Left lung (tissue), 10 donors: ENCODE data around the gene LKAAEAR1. TPM values are rescaled to one million over a fixed set of nuclear protein-coding genes. Genes with fewer than 3 reads are reported as not detected.

ENCODE experiments used
- ATAC-seq: fragments of 200-7000 bp; cut with Tn5 transposase; one replicate; pipeline ENCODE4 v1.9.1; 2020; ENCODE audit warnings: moderate library complexity
- DNase-seq, 4 donors: peaks; one replicate each; pipeline ENCODE4 v3.0.0-alpha.2; 2013 to 2020
- H3K27ac ChIP-seq, 2 donors: fragments of 200-600 bp; sonication (generic) in 1 of 2; one replicate each; pipeline versions ENCODE4 v1.5.0 to v1.8.0; 2020 to 2021
- H3K27me3 ChIP-seq, 2 donors: fragments of 200-600 bp; sonication (generic) in 1 of 2; one replicate each; pipeline versions ENCODE4 v1.5.0 to v1.8.0; 2020 to 2021
- H3K36me3 ChIP-seq, 2 donors: fragments of 200-600 bp; sonication (generic) in 1 of 2; one replicate each; pipeline versions ENCODE4 v1.5.0 to v1.8.0; 2020 to 2021
- H3K4me1 ChIP-seq, 2 donors: fragments of 200-600 bp; one replicate each; pipeline ENCODE4 v1.8.0; 2021
- H3K4me3 ChIP-seq, 2 donors: fragments of 200-600 bp; sonication (generic) in 1 of 2; one replicate each; pipeline versions ENCODE4 v1.5.0 to v1.8.0; 2020 to 2021; ENCODE audit warnings: mild to moderate bottlenecking in 1 of 2
- H3K9me3 ChIP-seq, 2 donors: fragments of 200-600 bp; sonication (generic) in 1 of 2; one replicate each; pipeline versions ENCODE4 v1.5.0 to v1.8.0; 2020 to 2021
- CTCF ChIP-seq, 2 donors: fragments of 200-600 bp; sonication (generic) in 1 of 2; IDR thresholded peaks; one replicate each; pipeline versions ENCODE4 v1.5.0 to v1.8.0; 2021; ENCODE audit warnings: antibody characterized with exemption in 2 of 2
- intact Hi-C, 2 donors: fragments of 100-400 bp; cut with DNase I; formaldehyde crosslinking; loops; one replicate each; pipeline versions ENCODE4 v1.11.2 to v1.14.2; 2022
- polyA plus RNA-seq, 6 donors: library from polyadenylated mRNA; unstranded; fragments of 120-200 nt; gene quantifications; one replicate each; pipeline ENCODE4 v1.2.1, GENCODE V29; 2013; ENCODE audit not compliant: insufficient read length in 6 of 6
- total RNA-seq, 2 donors: library from RNA; stranded (reverse); fragmentation: NEBNext Ultra II Directional; extraction: Animal tissue kit (Norgen Biotek cat#: 25700); gene quantifications; one replicate each; pipeline ENCODE4 v1.2.1, GENCODE V29; 2021
- donor health status: DM: no; HTN: yes; CAD: no.
- donor health status: DM: no; HTN: no; CAD: no.

The LKAAEAR1 gene
- total and polyA plus RNA-seq, 8 donors = 0.38 to 0.70 (median 0.45) TPM; not detected in 1

DNA sequence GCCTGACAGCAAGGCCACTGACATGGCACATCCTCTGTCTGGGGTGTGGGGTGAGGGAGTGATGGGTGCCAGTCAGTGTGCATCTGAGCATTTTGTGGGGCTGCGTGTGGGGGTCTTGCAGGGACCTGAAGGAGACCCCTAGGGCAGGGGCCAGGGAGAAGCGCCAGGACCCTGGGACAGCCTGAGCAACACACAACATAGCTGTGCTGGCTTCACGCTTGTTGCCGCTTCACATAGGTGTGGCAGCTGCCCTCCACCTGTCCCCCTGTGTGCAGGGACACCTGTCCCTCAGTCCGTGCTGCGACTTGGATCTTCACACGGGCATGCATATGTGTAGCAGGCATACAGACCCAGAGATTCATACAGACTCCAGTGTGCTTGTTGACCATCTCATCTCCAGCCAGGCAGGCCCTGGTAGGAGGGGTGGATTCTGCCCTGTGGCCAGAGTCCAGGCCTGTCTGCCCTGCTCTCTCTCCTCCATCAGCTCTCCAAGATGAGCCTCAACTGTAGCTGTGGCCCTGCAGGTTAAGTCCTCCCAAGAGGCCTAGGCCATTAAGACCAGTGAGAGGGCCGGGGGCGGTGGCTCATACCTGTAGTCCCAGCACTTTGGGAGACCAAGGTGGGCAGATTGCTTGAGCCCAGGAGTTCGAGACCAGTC lies 26.3 kb upstream of the LKAAEAR1 start:
- Histone ChIP-seq H3K4me1 (no peaks in the 10 kb centered on the region), H3K36me3 (no peaks in the 10 kb centered on the region), H3K27ac (no peak overlapping the region), H3K9me3 (no peaks in the 10 kb centered on the region), H3K27me3 (peaks cover 0 to 25% of the 10 kb centered on the region in 2 donors), H3K4me3 (no peak overlapping the region)
- no peak for TF ChIP-seq CTCF (IDR thresholded peaks at IDR 0.05)
- intact Hi-C loops = no loop called here
- no peak for ATAC-seq
- peak in 2 of 4 donors; percentile 24 to 49 for DNase-seq

DNA sequence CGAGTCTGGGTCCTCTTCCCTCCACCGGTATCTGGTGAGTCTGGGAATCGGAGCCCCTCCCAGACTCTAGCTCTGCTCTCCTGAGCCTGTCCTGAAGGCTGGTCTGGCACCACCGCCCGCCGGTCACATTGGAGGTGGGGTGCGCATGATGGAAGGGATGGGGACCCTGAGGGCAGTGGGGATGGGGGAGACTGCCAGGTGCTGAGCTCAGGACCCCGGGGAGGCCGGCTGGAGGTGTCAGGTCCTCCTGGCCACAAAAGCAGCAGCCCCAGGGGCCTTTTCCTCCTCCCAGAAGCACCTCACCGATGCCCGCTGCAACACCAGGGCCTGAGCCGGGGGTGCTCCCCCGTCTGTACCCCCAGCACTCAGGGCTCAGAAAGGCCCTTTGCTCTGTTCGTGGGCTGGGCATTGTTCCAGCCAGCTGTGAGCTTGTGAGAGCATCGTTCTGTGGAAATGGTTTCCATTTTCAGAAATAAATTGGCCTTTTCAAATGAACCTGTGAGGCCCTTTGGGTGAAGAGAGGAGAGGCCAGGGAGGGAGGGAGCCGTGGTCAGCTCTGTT lies 25.7 kb upstream of the LKAAEAR1 start:
- Histone ChIP-seq H3K4me1 (no peaks in the 10 kb centered on the region), H3K9me3 (no peaks in the 10 kb centered on the region), H3K36me3 (no peaks in the 10 kb centered on the region), H3K27me3 (peaks cover 0 to 27% of the 10 kb centered on the region in 2 donors), H3K27ac (no peak overlapping the region), H3K4me3 (no peak overlapping the region)
- ATAC-seq (no peak), DNase-seq (peak in 2 of 4 donors; percentile 13 to 72)
- intact Hi-C loops = no loop called here
- TF ChIP-seq CTCF (IDR thresholded peaks at IDR 0.05) = no peak

DNA sequence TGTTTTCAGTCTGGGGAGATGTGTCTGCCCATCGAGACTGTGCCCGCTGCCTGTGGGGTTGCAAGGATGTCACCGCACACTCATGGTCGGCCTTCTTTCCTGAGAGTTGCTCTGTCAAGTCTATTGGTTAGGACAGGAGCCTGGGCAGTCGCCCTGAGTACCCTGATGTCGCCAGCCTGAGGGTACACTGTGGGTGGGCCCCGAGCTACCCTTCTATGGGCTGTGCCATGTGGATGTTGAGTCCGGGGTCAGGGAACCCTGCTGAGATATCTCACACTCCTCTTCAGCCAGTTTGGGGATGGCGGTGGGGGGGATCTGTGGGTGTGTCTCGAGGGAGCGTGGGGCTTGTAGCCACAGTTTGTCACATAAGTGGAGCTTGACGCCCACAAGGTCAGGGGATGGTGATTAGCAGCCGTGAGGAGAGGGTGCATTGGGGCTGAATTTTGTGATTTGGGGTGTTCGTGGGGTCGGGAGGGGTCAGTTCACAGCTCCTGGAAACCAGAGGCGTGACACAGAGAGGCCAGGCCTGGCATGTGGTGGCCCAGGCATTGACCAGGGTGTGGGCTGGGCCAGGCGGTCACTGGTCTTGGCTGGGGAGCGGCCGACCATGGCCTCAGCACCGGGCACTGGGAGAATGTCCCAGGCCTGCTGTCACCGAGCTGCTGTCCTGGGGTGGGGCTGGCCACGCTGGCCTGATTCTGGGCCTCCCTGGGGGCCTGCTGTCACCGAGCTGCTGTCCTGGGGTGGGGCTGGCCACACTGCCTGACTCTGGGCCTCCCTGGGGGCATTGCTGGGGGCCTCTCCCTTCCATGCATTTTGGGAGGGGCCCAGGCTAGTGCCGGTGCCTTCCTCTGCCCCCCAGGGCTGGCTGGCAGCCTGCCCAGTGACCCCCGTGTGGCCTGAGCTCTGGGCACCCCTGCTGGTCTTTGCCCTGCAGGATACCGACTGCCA lies 24.8 kb upstream of the LKAAEAR1 start:
- no peaks in the 10 kb centered on the region for H3K9me3 ChIP-seq
- no peak for TF ChIP-seq CTCF (IDR thresholded peaks at IDR 0.05)
- peak in 2 of 4 donors; percentile 18 to 60 for DNase-seq
- H3K27me3 ChIP-seq = peaks cover 0 to 32% of the 10 kb centered on the region in 2 donors
- no peak overlapping the region for H3K27ac ChIP-seq
- intact Hi-C loops = no loop called here
- no peaks in the 10 kb centered on the region for H3K4me1 ChIP-seq
- no peaks in the 10 kb centered on the region for H3K36me3 ChIP-seq
- H3K4me3 ChIP-seq = no peak overlapping the region
- no peak for ATAC-seq

DNA sequence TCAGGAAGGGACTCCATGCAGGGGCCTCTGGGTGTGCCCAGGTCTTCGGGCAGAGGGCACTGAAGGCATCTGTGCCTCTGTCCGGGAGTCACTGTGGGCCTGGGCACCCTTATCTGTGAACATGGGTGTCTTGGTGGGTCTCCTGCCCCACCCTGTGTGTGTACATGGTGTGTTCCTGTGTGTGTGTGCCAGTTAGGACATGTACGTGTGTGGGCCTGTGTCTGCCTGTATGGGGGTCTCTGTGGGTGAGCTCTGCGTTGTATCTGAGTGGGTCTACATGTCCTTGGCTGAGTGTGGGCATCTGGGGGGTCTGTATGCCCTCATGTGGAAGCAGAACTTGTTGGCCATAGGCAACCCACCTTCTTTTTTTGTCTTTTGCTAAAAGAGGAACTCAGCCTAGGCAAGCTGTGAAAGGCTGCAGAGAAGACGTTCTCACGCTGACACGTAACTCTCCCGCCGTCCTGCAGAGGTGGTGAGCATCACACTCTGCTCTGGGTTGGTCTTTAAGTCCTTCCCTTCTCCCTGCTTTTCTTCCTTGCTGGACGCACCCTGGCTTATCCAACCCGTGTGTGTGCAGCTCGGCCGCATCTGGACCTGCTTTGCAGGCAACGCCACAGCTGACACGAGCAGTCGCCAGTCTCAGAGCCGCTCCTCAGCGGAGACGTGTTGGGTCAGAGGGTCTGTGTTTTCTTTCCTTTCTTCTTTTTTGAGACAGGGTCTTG lies 23.7 kb upstream of the LKAAEAR1 start:
- H3K27me3 ChIP-seq = peaks cover 4 to 43% of the 10 kb centered on the region in 2 donors
- ATAC-seq = no peak
- no peaks in the 10 kb centered on the region for H3K36me3 ChIP-seq
- DNase-seq = peak in 2 of 4 donors; percentile 19 to 61
- no peak overlapping the region for H3K27ac ChIP-seq
- no peak overlapping the region for H3K4me3 ChIP-seq
- intact Hi-C loops = no loop called here
- no peaks in the 10 kb centered on the region for H3K4me1 ChIP-seq
- H3K9me3 ChIP-seq = no peaks in the 10 kb centered on the region
- no peak for TF ChIP-seq CTCF (IDR thresholded peaks at IDR 0.05)
